H1 (cell line): ENCODE results near the gene PYGB. TPM values are rescaled to one million over a fixed set of nuclear protein-coding genes. Genes with fewer than 3 reads are reported as not detected.
A peak's percentile ranks its signal among the peaks of the same experiment; 100 is the strongest.

Source experiments
- CTCF ChIA-PET: fragments of 300-600 bp; sonication (Branson Sonifier 250); formaldehyde crosslinking; loops from one replicate; lab custom pipeline; 2021; ENCODE audit not compliant: partially characterized antibody; lab: Charles Lee
- POLR2A ChIA-PET: fragments of 300-600 bp; sonication (Branson Sonifier 250); formaldehyde crosslinking; loops from one replicate; lab custom pipeline; 2021; ENCODE audit warnings: inconsistent platforms; ENCODE audit not compliant: partially characterized antibody; lab: Charles Lee
- DNase-seq, 2 experiments: peaks; one replicate each; pipeline versions ENCODE4 v3.0.0 to v3.0.0-alpha.2; 2010 to 2022; ENCODE audit warnings: low spot score in 2 of 2, low read depth in 1 of 2, mixed read lengths in 1 of 2
- FAIRE-seq: peaks from 2 replicates; lab custom pipeline; 2011; peaks lifted over from hg19 to GRCh38; lab: Jason Lieb, UNC
- H2AFZ ChIP-seq: 2 replicates; pipeline ENCODE4 v1.8.1; 2012; ENCODE audit warnings: low read length, inconsistent platforms
- H2AK5ac ChIP-seq: 2 replicates; pipeline ENCODE4 v1.6.1; 2013; ENCODE audit warnings: low read depth, low read length
- H2BK120ac ChIP-seq: replicated peaks from 2 replicates; pipeline ENCODE3; 2013; ENCODE audit warnings: low read depth, low read length, inconsistent platforms
- H2BK12ac ChIP-seq: 2 replicates; pipeline ENCODE4 v1.6.1; 2013; ENCODE audit warnings: low read depth, low read length
- H2BK15ac ChIP-seq: 2 replicates; pipeline ENCODE4 v1.6.1; 2013; ENCODE audit warnings: low read length
- H2BK20ac ChIP-seq: 2 replicates; pipeline ENCODE4 v1.6.1; 2013; ENCODE audit warnings: low read length
- H2BK5ac ChIP-seq: 2 replicates; pipeline ENCODE4 v1.6.1; 2013; ENCODE audit warnings: low read depth, low read length
- H3K14ac ChIP-seq: 2 replicates; pipeline ENCODE4 v1.6.1; 2013; ENCODE audit warnings: inconsistent platforms; ENCODE audit not compliant: insufficient read length
- H3K18ac ChIP-seq: 2 replicates; pipeline ENCODE4 v1.6.1; 2013; ENCODE audit warnings: low read length; ENCODE audit errors: extremely low read depth
- H3K23ac ChIP-seq: 2 replicates; pipeline ENCODE4 v1.6.1; 2013; ENCODE audit warnings: inconsistent platforms; ENCODE audit not compliant: insufficient read length
- H3K23me2 ChIP-seq: 2 replicates; pipeline ENCODE4 v1.6.1; 2013; ENCODE audit warnings: low read depth, low read length
- H3K27ac ChIP-seq: 2 replicates; pipeline ENCODE4 v1.6.1; 2011; ENCODE audit warnings: low read depth, low read length, inconsistent platforms
- H3K27me3 ChIP-seq, 4 experiments: replicated peaks in 1 of 4; 1 replicate in 1 of 4; 2 replicates in 3 of 4; pipeline versions ENCODE4 v1.6.1 to v1.8.1; 2011 to 2013; ENCODE audit warnings: low read length in 3 of 4, mild to moderate bottlenecking in 3 of 4, inconsistent platforms in 2 of 4, mixed read lengths in 2 of 4, moderate library complexity in 1 of 4; ENCODE audit not compliant: control insufficient read depth in 3 of 4, insufficient read depth in 3 of 4; ENCODE audit errors: extremely low read depth in 1 of 4
- H3K36me3 ChIP-seq, 4 experiments: 2 replicates each; pipeline versions ENCODE4 v1.6.1 to v1.8.1; 2011 to 2013; ENCODE audit warnings: mild to moderate bottlenecking in 4 of 4, low read length in 3 of 4, moderate library complexity in 2 of 4, control low read depth in 1 of 4, inconsistent platforms in 1 of 4; ENCODE audit not compliant: insufficient read depth in 4 of 4, control insufficient read depth in 2 of 4
- H3K4ac ChIP-seq: replicated peaks from 2 replicates; pipeline ENCODE3; 2013; ENCODE audit warnings: low read length, low read depth, mixed read lengths, inconsistent platforms; ENCODE audit not compliant: insufficient read length
- H3K4me1 ChIP-seq, 4 experiments: replicated peaks in 1 of 4; 1 replicate in 1 of 4; 2 replicates in 3 of 4; pipeline versions ENCODE4 v1.6.1 to v1.8.1; 2011 to 2013; ENCODE audit warnings: low read length in 3 of 4, inconsistent platforms in 2 of 4, mixed read lengths in 1 of 4; ENCODE audit not compliant: insufficient read depth in 4 of 4, control insufficient read depth in 3 of 4
- H3K4me2 ChIP-seq, 2 experiments: 2 replicates each; pipeline versions ENCODE4 v1.6.1 to v1.8.1; 2011 to 2013; ENCODE audit warnings: low read depth in 2 of 2, low read length in 2 of 2, control low read depth in 1 of 2, inconsistent platforms in 1 of 2, mild to moderate bottlenecking in 1 of 2; ENCODE audit not compliant: insufficient read depth in 1 of 2
- H3K4me3 ChIP-seq, 4 experiments: fragments of 200-600, 300-600 bp in 1 of 4; sonication (generic), shearing (Covaris generic), sonication (Bioruptor Twin) in 1 of 4; 2 replicates each; pipeline versions ENCODE4 v1.5.1 to v1.8.1; 2011 to 2016; ENCODE audit warnings: low read length in 4 of 4, low read depth in 3 of 4, control low read depth in 2 of 4, inconsistent platforms in 2 of 4, mild to moderate bottlenecking in 2 of 4, mixed read lengths in 1 of 4, moderate library complexity in 1 of 4; ENCODE audit not compliant: insufficient read depth in 2 of 4; ENCODE audit errors: extremely low read depth in 1 of 4
- H3K56ac ChIP-seq: replicated peaks from 2 replicates; pipeline ENCODE3; 2013; ENCODE audit warnings: low read depth, mild to moderate bottlenecking, mixed read lengths, low read length, inconsistent platforms; ENCODE audit not compliant: insufficient read length
- H3K79me1 ChIP-seq: 2 replicates; pipeline ENCODE4 v1.6.1; 2013; ENCODE audit warnings: low read depth, low read length, control low read depth
- H3K79me2 ChIP-seq, 2 experiments: 2 replicates each; pipeline versions ENCODE4 v1.6.1 to v1.8.1; 2012 to 2013; ENCODE audit warnings: low read length in 2 of 2, mild to moderate bottlenecking in 2 of 2, inconsistent platforms in 1 of 2; ENCODE audit not compliant: insufficient read depth in 2 of 2, control insufficient read depth in 1 of 2
- H3K9ac ChIP-seq, 4 experiments: replicated peaks in 1 of 4; 1 replicate in 1 of 4; 2 replicates in 3 of 4; pipeline versions ENCODE4 v1.6.1 to v1.8.1; 2011 to 2013; ENCODE audit warnings: low read depth in 3 of 4, low read length in 3 of 4, control low read depth in 2 of 4, mild to moderate bottlenecking in 2 of 4, moderate library complexity in 2 of 4, inconsistent platforms in 1 of 4; ENCODE audit errors: extremely low read depth in 1 of 4
- H3K9me3 ChIP-seq, 2 experiments: 2 replicates each; pipeline versions ENCODE4 v1.6.1 to v1.8.1; 2012 to 2013; ENCODE audit warnings: mild to moderate bottlenecking in 2 of 2, moderate library complexity in 2 of 2, control low read depth in 1 of 2, inconsistent platforms in 1 of 2, low read depth in 1 of 2, low read length in 1 of 2, mixed read lengths in 1 of 2; ENCODE audit not compliant: insufficient read depth in 2 of 2
- H4K20me1 ChIP-seq, 2 experiments: replicated peaks in 1 of 2; 2 replicates each; pipeline versions ENCODE3 to v1.8.1; 2011 to 2013; ENCODE audit warnings: inconsistent platforms in 2 of 2, low read length in 2 of 2, mild to moderate bottlenecking in 1 of 2; ENCODE audit not compliant: insufficient read depth in 2 of 2, control insufficient read depth in 1 of 2
- H4K5ac ChIP-seq: 2 replicates; pipeline ENCODE4 v1.6.1; 2013; ENCODE audit warnings: low read length, low read depth, mixed read lengths, inconsistent platforms; ENCODE audit not compliant: insufficient read length
- H4K8ac ChIP-seq: 2 replicates; pipeline ENCODE4 v1.8.0; 2013; ENCODE audit warnings: mild to moderate bottlenecking, moderate library complexity, low read length, inconsistent platforms; ENCODE audit not compliant: insufficient read depth; ENCODE audit errors: extremely low read depth
- H4K91ac ChIP-seq: replicated peaks from 2 replicates; pipeline ENCODE3; 2013; ENCODE audit warnings: low read length, mixed read lengths, inconsistent platforms; ENCODE audit not compliant: insufficient read length
- CEBPB ChIP-seq: IDR thresholded peaks from 2 replicates; pipeline ENCODE4 v1.6.1; 2012; ENCODE audit warnings: low read depth, low read length
- JUND ChIP-seq: IDR thresholded peaks from 2 replicates; pipeline ENCODE4 v1.6.1; 2011; ENCODE audit warnings: mild to moderate bottlenecking, improper control_type of control experiment, low read length
- POLR2AphosphoS5 ChIP-seq: IDR thresholded peaks from 2 replicates; pipeline ENCODE4 v1.6.1; 2011; ENCODE audit warnings: low read depth, low read length
- RAD21 ChIP-seq, 2 experiments: IDR thresholded peaks in 1 of 2; conservative IDR thresholded peaks in 1 of 2; 2 replicates each; pipeline ENCODE4 v1.6.1; 2011; ENCODE audit warnings: low read depth in 2 of 2, low read length in 2 of 2, improper control_type of control experiment in 1 of 2, inconsistent platforms in 1 of 2, mild to moderate bottlenecking in 1 of 2, moderate library complexity in 1 of 2
- SRF ChIP-seq: IDR thresholded peaks from 2 replicates; pipeline ENCODE4 v1.6.1; 2011; ENCODE audit warnings: mild to moderate bottlenecking, low read depth, low read length, moderate library complexity
- WGBS, 2 experiments: shearing (Covaris generic) in 1 of 2; methylation state at CpG; one replicate each; pipeline versions ENCODE4 v1.1.6 to v1.1.7; 2013 to 2015; ENCODE audit warnings: low lambda C conversion rate in 2 of 2, mixed read lengths in 2 of 2, inconsistent platforms in 1 of 2, low coverage in 1 of 2, missing lambda C conversion rate in 1 of 2; ENCODE audit not compliant: insufficient replicate concordance in 2 of 2, insufficient coverage in 1 of 2, insufficient read length in 1 of 2; ENCODE audit errors: extremely low coverage in 1 of 2, missing lambda C conversion rate in 1 of 2; 5-methylcytosine and 5-hydroxymethylcytosine counted together
- polyA plus RNA-seq, 7 experiments: library from polyadenylated mRNA; depleted of rRNA in 3 of 7; stranded (reverse) in 5 of 7; unstranded in 2 of 7; fragments of >200 nt in 5 of 7; fragments of 200-250 nt in 2 of 7; gene quantifications; 1 replicate in 5 of 7; 2 replicates in 1 of 7; 4 replicates in 1 of 7; pipeline versions ENCODE4 v1.2.1 to v1.2.3, GENCODE V29; 2011 to 2013; ENCODE audit warnings: missing spikeins in 2 of 7, mixed read lengths in 2 of 7
- total RNA-seq: library from RNA; stranded (reverse); fragmentation: NEBNext Ultra II Directional; extraction: Animal tissue kit (Norgen Biotek cat#: 25700); gene quantifications from 2 replicates; pipeline ENCODE4 v1.2.1, GENCODE V29; 2021

PYGB gene
- total and polyA plus RNA-seq, 2 of the 8 experiments (the other 6 are each of a cell fraction or from before 2014, with no cell fraction given): 26.6 to 56.0 TPM

GRCh38 chr20:25328954-25329498 lies 81.1 kb downstream of the PYGB start:
- Histone ChIP-seq H4K91ac (no peak overlapping the region), H3K18ac (no peak overlapping the region), H3K4me3 (no peak overlapping the region), H2BK15ac (no peak overlapping the region), H3K4ac (no peak overlapping the region), H3K36me3 (peaks cover 0 to 8% (median 0%) of the 10 kb centered on the region in 4 experiments; a peak in 1 of 8 replicates), H3K4me1 (peaks cover 2 to 7% (median 3%) of the 10 kb centered on the region in 4 experiments), H4K5ac (no peak overlapping the region), H3K4me2 (no peak overlapping the region)
- POLR2A ChIA-PET: interaction anchor here (1.1 kb wide), 1 partner anchor 13 kb away, joined by 3 read pairs; no protein-coding TSS in a partner anchor
- DNase-seq: peak in 1 of 2 experiments; percentile 35
- TF ChIP-seq SRF (no peak), RAD21 (IDR thresholded peaks at IDR 0.05 in 1 of 2, conservative IDR thresholded peaks at IDR 0.05 in 1 of 2; ENCODE audit: low read depth in 2 of 2, low read length in 2 of 2) (no peak), POLR2AphosphoS5 (no peak), JUND (no peak), CEBPB (no peak)
- TF ChIP-seq, all 59 proteins: peak for 0
- CTCF ChIA-PET: interaction anchor here (1.0 to 1.3 kb wide), 2 partner anchors 11 to 70 kb away, joined by 3 to 6 read pairs; no protein-coding TSS in a partner anchor
- H3K27me3 ChIP-seq: no peaks in the 10 kb centered on the region
- H2BK12ac ChIP-seq: no peak overlapping the region
- no peak overlapping the region for H3K23ac ChIP-seq
- no peak overlapping the region; the same call in 1 of the 2 replicates for H4K8ac ChIP-seq
- H2BK5ac ChIP-seq: no peak overlapping the region
- no peak overlapping the region for H3K9ac ChIP-seq
- peaks cover 0 to 14% of the 10 kb centered on the region in 2 experiments; a peak in 2 of 4 replicates for H3K9me3 ChIP-seq
- H3K14ac ChIP-seq: no peak overlapping the region
- no peak overlapping the region; the same call in 1 of the 2 replicates for H2AK5ac ChIP-seq
- 93% methylated on average over 12 of the region's 12 CpGs; no CpG with 5 or more reads in 1 of the 2 experiments for WGBS, 2 experiments
- H3K23me2 ChIP-seq: no peaks in the 10 kb centered on the region; the same call in 1 of the 2 replicates
- H3K56ac ChIP-seq: no peak overlapping the region
- H4K20me1 ChIP-seq: peaks cover 0 to 2% of the 10 kb centered on the region in 2 experiments
- H3K79me2 ChIP-seq: peaks cover 0 to 35% of the 10 kb centered on the region in 2 experiments; a peak in 3 of 4 replicates
- no peak for FAIRE-seq
- no peak overlapping the region for H3K27ac ChIP-seq
- H2BK20ac ChIP-seq: no peak overlapping the region
- no peak overlapping the region for H2BK120ac ChIP-seq
- H2AFZ ChIP-seq: no peak overlapping the region
- H3K79me1 ChIP-seq: peaks cover 14% of the 10 kb centered on the region
